ENCODE measurements around the gene MTR.

DNA sequence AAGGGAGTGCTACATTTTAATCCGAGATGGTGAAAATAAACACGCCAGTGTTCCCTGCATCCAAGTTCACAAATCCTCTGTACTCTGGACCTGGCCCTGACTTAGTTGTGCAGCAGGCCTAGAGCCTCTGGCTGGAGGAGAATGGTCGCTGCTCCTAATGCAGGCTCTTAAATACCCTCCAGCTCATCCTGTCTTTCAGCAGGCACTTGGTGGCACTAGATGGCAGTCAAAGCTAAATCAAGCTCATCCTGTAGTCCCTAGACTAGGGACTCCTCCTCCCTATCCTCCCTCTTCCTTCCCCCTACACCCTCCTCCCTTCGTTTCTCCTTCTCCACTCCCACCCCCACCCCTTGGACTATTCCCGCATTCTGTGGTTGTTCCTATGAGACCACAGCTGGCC, 41.6 kb upstream of the MTR start:
- TF ChIP-seq, protein P1, sequence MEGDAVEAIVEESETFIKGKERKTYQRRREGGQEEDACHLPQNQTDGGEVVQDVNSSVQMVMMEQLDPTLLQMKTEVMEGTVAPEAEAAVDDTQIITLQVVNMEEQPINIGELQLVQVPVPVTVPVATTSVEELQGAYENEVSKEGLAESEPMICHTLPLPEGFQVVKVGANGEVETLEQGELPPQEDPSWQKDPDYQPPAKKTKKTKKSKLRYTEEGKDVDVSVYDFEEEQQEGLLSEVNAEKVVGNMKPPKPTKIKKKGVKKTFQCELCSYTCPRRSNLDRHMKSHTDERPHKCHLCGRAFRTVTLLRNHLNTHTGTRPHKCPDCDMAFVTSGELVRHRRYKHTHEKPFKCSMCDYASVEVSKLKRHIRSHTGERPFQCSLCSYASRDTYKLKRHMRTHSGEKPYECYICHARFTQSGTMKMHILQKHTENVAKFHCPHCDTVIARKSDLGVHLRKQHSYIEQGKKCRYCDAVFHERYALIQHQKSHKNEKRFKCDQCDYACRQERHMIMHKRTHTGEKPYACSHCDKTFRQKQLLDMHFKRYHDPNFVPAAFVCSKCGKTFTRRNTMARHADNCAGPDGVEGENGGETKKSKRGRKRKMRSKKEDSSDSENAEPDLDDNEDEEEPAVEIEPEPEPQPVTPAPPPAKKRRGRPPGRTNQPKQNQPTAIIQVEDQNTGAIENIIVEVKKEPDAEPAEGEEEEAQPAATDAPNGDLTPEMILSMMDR (IDR thresholded peaks at IDR 0.05), result peak in 1 of 6 experiments; percentile 18
- no peak for TF ChIP-seq POLR2A (IDR thresholded peaks at IDR 0.05)

All from thyroid gland (tissue), 4 donors.